A673 (cell line): ENCODE results near the gene KCNK1. TPM values are rescaled to one million over a fixed set of nuclear protein-coding genes. Genes with fewer than 3 reads are reported as not detected.

Experiments used
- BruUV-seq: library from RNA; stranded (reverse); fragments of 400-500 nt; replicated peaks from 2 replicates; lab custom pipeline; 2021; lab: Mats Ljungman, UMichigan
- CTCF ChIA-PET: fragments of 300-600 bp; sonication (Branson Sonifier 250); formaldehyde crosslinking; loops from one replicate; lab custom pipeline; 2022; ENCODE audit warnings: antibody characterized with exemption; lab: Charles Lee
- POLR2A ChIA-PET: fragments of 300-600 bp; sonication (Branson Sonifier 250); formaldehyde crosslinking; loops from one replicate; lab custom pipeline; 2022; ENCODE audit warnings: antibody characterized with exemption; ENCODE audit not compliant: low non-redundant PET; lab: Charles Lee
- DNase-seq: peaks from one replicate; pipeline ENCODE4 v3.0.0-alpha.2; 2015; ENCODE audit warnings: low spot score
- H3K27ac ChIP-seq: fragments of 200-600 bp; sonication (generic); 2 replicates; pipeline ENCODE4 v1.5.1; 2016; ENCODE audit warnings: mixed run types, low read depth, mild to moderate bottlenecking, mixed read lengths, antibody characterized with exemption, low read length; ENCODE audit not compliant: poor library complexity, severe bottlenecking
- H3K27me3 ChIP-seq: fragments of 200-600 bp; sonication (generic); replicated peaks from 2 replicates; pipeline ENCODE4 v1.6.1; 2017; ENCODE audit warnings: mixed run types, low read depth, mild to moderate bottlenecking, mixed read lengths, antibody characterized with exemption, low read length; ENCODE audit not compliant: insufficient read depth, poor library complexity
- H3K36me3 ChIP-seq: fragments of 200-600 bp; sonication (generic); 2 replicates; pipeline ENCODE4 v1.6.1; 2016; ENCODE audit warnings: mixed run types, mild to moderate bottlenecking, mixed read lengths, antibody characterized with exemption, low read length; ENCODE audit not compliant: insufficient read depth, poor library complexity, severe bottlenecking
- H3K4me1 ChIP-seq: fragments of 200-600 bp; sonication (generic); 2 replicates; pipeline ENCODE4 v1.6.1; 2017; ENCODE audit warnings: mixed run types, mild to moderate bottlenecking, mixed read lengths, antibody characterized with exemption, low read length; ENCODE audit not compliant: insufficient read depth, poor library complexity, severe bottlenecking
- H3K4me3 ChIP-seq: fragments of 200-600 bp; sonication (generic); 2 replicates; pipeline ENCODE4 v1.5.1; 2016; ENCODE audit warnings: low read depth, mixed run types, mild to moderate bottlenecking, mixed read lengths, low read length; ENCODE audit not compliant: poor library complexity, severe bottlenecking
- H3K9me3 ChIP-seq: fragments of 200-600 bp; sonication (generic); 2 replicates; pipeline ENCODE4 v1.6.1; 2016; ENCODE audit warnings: mixed run types, low read depth, mild to moderate bottlenecking, mixed read lengths, antibody characterized with exemption, low read length; ENCODE audit not compliant: poor library complexity, severe bottlenecking
- CTCF ChIP-seq: fragments of 300-800, 200-600 bp; sonication (generic); conservative IDR thresholded peaks from 2 replicates; pipeline ENCODE4 v1.5.1; 2017; ENCODE audit warnings: low read depth, mild to moderate bottlenecking, antibody characterized with exemption, low read length, moderate library complexity, mixed read lengths
- EZH2 ChIP-seq: fragments of 200-600 bp; sonication (generic); IDR thresholded peaks from 2 replicates; pipeline ENCODE4 v1.6.1; 2017; ENCODE audit warnings: borderline replicate concordance, low read depth, mild to moderate bottlenecking, mixed read lengths, antibody characterized with exemption, low read length; ENCODE audit not compliant: poor library complexity, severe bottlenecking
- intact Hi-C: fragments of 100-400 bp; cut with micrococcal nuclease; formaldehyde crosslinking; loops from one replicate; pipeline ENCODE4 v1.10.0; 2022; ENCODE audit not compliant: unreplicated experiment
- total RNA-seq: library from RNA; stranded (reverse); gene quantifications from 2 replicates; pipeline ENCODE4 v1.2.3, GENCODE V29; 2021

Gene KCNK1
- total RNA-seq, 1 experiment from 2014 or later = not detected

GRCh38 chr1:233587196-233587595, 26.7 kb upstream of the KCNK1 start:
- H3K9me3 ChIP-seq = no peaks in the 10 kb centered on the region
- H3K4me1 ChIP-seq = no peaks in the 10 kb centered on the region
- DNase-seq = no peak
- no peaks in the 10 kb centered on the region for H3K36me3 ChIP-seq
- BruUV-seq = no TSS peak
- no peak overlapping the region for H3K4me3 ChIP-seq
- no peak overlapping the region for H3K27ac ChIP-seq
- CTCF ChIA-PET = no interaction called here
- POLR2A ChIA-PET = no interaction called here
- TF ChIP-seq CTCF = no peak
- no peak for TF ChIP-seq EZH2
- intact Hi-C loops = no loop called here
- peaks cover 23% of the 10 kb centered on the region for H3K27me3 ChIP-seq

- H3K36me3 ChIP-seq = no peaks in the 10 kb centered on the region
- H3K4me1 ChIP-seq = no peaks in the 10 kb centered on the region
- BruUV-seq = no TSS peak
- CTCF ChIA-PET = no interaction called here
- H3K27ac ChIP-seq = no peak overlapping the region
- POLR2A ChIA-PET = no interaction called here
- TF ChIP-seq EZH2 (no peak), CTCF (no peak)
- no peaks in the 10 kb centered on the region for H3K9me3 ChIP-seq
- no peak for DNase-seq
- no peak overlapping the region for H3K4me3 ChIP-seq
- H3K27me3 ChIP-seq = peaks cover 23% of the 10 kb centered on the region
- intact Hi-C loops = no loop called here
Observed at GRCh38 chr1:233587958-233588799, 25.7 kb upstream of the KCNK1 start.

- DNase-seq = no peak
- H3K36me3 ChIP-seq = no peaks in the 10 kb centered on the region
- H3K9me3 ChIP-seq = no peaks in the 10 kb centered on the region
- intact Hi-C loops = no loop called here
- BruUV-seq = no TSS peak
- POLR2A ChIA-PET = no interaction called here
- no peaks in the 10 kb centered on the region for H3K4me1 ChIP-seq
- CTCF ChIA-PET = no interaction called here
- H3K27ac ChIP-seq = no peak overlapping the region
- peaks cover 11% of the 10 kb centered on the region for H3K27me3 ChIP-seq
- TF ChIP-seq EZH2 (no peak), CTCF (no peak)
- no peak overlapping the region for H3K4me3 ChIP-seq
Observed at GRCh38 chr1:233597489-233597901, 16.4 kb upstream of the KCNK1 start.
